HG03354 (cell line): ENCODE results near the gene ADSS1.

ENCODE experiments used
- ATAC-seq: cut with Tn5 transposase; IDR thresholded peaks from one replicate; pipeline ENCODE4 v1.9.1; 2021; ENCODE audit warnings: mild to moderate bottlenecking; ENCODE audit not compliant: unreplicated experiment, poor library complexity, severe bottlenecking

Gene ADSS1

DNA sequence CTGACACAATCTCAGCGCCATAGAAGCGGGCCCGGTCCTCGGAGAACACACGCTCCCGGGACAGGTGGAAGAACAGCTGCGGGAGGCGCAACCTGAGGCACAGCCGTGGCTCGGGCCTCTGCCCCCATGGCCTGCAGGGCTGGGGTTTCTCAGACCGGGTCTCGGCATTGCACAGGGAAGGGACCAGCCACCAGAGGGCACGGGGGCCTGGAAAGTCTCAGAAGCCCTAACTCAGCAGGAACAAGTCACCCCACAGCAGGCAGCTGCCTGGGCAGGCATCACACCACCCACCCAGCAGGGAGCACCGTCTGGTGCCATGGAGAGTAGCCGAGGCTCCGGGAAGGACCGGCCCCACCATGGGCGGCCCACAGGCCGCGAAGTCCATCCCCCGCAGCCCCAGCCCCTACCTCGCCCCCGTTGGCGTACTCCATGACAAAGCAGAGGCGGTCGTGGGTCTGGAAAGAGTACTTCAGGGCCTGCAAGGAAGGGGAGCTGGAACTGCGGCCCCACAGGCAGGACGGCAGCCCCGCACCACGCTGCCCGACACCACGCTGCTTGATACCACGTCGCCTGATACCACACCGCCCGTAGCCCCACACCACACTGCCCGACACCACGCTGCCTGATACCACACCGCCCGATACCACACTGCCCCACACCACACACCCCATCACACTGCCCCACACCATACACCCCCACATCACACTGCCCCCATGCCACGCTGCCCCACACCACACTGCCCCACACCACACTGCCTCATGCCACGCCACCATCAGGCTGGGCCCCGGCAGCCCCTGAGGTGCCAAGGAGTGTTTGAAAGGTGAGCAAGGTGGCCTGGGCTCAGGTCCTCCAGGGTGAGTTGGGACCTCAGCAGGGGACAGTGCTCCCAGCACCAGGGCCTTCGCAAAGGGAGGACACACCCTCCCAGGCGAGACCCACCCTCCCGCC is 49.8 kb downstream of the ADSS1 start:
- no peak for ATAC-seq

DNA sequence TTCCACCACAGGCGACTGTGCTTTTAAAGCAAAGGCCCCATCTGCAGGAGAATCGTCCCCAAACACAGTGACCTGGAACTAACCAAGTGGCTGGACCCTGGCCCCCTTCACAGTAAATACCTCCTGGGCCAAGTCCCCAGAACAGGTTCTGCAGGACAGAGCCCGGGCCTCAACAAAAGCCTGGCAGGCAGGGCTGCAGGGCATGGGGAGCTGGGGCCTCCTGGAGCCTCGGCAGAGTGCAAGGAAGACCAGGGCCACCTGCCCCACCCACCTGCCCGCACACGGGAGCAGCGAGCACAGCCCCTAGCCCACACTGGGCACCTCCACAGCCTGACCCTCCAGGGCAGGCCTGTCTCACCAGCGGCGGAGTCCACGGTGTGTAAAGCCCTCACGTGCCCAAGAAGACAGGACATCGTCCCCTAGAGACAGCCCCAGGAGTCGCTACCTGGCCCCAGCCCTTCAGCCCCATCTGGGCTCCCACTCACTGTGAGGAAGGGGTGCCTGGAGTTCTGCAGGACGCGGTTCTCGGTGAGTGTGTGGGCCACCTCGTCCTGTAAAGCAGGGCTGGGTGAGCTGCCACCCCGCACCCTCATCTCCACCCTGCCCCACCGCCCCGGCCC is 50.5 kb downstream of the ADSS1 start:
- ATAC-seq = no peak

DNA sequence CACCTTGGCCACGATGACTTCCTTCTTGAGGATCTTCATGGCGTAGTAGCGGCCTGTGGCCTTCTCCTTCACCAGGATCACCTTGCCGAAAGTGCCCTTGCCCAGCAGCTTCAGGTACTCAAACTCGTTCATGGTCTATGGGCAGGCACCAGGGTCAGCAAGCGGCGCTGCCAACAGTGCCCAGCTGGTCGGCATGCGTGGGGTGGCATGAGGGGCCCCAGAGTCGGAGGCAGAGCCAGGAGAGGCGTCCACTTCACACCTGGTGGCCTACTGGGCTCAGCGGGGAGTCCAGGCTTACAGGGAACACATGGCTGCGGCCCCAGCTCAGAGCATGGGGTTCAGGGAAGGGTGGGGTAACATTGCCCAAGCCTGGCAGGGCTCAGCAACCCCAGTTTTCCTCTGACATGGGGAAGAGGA is 51.1 kb downstream of the ADSS1 start:
- no peak for ATAC-seq

DNA sequence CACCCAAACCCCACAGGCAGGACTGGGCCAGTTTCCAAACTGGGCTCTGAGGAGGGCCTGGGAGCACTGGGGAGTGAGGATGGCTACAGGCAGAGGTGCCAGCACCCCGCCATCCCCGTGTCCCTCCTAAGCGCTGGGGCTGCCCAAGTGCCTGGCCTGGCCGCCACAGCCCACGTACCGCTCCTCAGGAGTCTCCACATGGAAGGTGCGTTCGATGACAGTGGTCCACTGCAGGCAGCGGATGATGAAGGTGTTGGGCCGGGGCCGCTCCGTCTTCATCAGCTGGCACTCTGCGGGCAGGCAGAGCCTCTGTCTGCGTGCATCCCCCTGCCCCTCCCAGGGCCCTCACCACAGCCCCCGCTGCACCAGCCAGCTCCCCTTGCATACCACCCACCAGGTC is 52.5 kb downstream of the ADSS1 start:
- ATAC-seq = no peak

DNA sequence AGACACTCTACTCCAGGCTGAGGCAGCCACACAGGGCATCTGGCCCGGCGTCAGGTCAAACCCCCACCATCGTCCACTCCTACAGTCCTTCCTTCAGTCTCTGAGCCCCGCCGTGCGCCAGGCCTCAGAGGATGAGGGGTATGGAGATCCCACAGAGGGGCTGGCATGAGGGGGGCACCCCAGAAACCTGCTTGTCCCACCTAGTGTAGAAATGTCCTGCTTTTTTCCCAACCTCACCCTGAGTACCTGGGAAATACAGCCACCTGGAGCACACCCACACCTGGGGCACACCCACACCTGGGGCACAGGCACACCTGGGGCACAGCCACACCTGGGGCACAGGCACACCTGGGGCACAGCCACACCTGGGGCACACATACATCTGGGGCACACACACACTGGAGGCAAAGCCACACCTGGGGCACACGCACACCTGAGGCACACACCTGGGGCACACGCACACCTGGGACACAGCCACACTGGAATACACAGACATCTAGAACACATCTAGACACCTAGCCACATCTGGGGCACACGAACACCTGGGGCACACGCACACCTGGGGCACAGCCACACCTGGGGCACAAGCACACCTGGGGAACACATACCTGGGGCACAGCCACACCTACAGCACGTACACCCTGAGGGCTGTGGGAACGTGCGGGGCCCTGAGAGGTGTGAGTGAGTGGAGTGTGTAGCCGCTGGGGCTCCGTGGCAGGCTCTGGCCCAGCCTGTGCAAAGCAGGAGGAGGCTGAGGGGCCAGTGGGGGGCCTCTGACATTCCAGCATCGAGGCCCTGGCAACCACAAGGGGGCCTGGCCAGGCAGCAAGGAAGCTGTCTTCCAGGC is 53.2 kb downstream of the ADSS1 start:
- no peak for ATAC-seq

DNA sequence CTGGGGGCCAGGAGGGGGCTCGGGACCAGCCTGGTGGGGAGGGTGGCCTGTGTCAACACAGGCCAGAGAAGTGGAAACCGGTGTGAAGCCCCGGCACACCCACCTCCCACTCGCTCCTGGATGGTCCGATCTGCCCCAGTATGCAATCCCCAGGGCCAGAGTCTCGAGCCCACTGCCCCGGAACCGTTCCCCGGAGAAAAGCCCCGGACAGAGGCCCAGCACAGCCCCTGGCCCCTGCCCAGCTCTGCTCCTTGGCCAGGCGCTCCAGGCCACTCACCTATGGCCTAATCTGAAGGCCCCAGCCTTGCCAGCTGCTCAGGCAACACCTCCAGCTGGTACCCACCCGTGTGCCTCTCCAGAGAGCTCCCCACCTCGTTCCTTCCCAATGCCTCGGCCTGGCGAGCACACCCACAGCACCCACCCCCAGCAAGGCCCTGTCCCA is 53.8 kb downstream of the ADSS1 start:
- no peak for ATAC-seq

DNA sequence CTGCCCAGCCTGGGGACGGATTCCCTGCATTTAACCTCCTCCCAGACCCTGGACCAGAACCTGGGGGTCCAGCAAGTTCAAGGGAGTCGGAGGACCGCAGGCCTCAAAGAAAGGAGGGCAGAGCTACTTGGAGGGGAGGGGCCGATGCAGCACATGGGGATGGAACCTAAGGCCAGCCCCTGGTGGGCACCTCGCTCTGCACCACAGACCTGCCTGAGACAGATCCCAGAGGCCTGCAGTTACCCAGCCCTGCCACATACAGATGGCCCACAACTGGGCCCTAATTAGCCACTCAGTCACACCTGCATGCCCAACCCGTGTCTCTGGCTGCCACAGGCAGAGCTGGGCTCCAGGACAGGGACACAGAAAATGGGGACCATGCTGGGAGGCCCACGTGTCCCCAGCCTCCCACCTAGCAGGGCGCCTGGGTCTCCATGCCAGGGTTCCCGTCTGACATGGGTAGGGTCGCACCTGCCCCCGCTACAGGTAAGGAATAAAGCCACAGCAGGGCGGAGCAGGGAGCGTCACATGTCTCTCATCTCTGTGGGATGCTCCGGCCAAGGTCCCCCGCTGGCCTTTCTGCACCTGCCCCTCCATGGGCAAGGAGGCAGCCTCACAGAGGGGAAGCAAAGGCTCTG is 54.8 kb downstream of the ADSS1 start:
- ATAC-seq = no peak

DNA sequence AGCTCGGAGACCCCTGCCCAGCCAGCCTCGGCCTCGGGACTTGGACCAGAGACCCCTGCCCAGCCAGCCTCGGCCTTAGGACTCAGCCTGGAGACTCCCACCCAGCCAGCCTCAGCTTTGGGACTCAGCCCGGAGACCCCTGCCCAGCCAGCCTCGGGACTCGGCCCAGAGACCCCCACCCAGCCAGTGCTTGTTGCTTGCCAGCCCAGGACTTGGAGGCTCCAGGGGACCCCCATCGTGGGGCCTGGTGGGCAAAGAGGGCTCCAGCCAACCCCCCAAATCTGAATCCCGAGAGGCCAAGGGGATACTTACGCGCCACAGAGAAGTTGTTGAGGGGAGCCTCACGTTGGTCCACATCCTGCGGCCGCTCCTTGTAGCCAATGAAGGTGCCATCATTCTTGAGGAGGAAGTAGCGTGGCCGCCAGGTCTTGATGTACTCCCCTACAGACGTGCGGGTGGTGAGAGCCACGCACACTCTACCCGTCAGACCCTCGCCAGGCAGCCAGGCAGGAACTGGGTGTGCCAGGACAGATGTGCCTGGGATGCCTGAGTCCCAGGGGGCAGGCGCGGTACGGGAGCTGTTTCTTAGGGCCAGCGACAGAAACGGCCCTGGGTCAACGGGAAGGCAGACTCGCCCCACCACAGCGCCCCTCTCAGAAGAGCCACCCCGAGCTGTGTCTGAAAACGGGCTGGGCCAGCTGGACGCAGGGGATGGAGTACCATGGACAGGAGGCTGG is 55.9 kb downstream of the ADSS1 start:
- ATAC-seq = no peak

DNA sequence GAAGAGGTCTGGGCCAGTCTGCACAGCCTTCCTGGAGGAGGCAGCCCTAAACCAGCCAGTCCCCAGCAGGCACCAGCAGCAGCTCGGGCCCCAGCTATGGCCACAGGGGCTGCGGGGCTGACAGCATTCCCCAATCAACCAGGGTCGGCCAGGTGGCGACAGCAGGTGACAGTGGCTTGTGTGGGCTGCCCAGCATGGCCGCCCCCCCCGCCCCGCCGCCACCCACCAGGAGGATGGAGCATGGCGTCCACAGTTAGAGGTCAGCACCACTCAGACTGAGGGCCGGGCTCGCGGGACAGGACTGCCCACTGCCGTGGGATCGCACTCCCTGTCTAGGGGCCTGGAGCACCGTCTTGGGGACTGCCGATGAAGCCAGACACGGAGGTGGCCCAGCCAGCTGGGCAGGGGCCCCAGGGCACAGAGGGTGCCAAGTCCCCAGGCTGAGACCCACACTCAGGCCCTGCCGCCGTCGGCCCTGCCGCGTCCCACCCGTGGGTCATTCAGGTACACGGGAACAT is 56.5 kb downstream of the ADSS1 start:
- ATAC-seq = no peak

DNA sequence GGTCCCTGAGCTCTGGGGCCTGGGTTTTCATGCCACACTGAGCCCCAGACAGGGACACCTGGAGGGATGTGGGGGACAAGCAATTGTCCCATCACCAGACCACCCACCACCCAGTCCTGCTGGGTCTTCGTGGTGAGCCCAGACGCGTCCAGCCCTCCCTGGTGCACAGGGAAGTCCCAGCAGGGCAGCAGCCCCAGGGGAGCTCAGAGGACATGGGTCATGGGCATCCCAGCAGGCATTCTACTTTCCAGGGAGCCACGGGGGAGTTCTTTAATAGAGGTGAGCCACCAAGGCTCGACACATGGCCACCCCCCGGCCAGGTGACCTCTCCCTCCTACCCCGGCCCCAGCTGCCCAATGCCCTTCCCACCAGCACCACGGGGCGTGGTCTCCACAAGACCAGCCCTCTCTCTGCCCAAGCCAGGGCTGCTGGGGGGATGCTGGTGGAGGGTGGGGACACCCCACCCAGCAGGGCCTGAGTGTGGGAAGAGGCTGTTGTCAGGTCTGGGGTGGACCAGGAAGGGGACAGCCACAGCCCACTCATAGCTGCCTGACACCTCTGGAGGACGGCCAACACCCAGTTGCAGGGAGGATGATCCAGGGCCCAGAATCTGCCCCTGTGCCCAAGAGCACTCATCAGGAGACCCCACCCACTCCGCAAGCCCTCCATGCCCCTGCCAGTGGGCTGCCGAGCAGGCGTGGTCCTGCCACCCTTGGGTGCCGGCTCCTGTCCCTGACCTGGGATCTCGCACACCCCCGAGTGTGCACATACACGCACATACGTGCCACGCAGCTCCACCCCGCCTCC is 57.4 kb downstream of the ADSS1 start:
- ATAC-seq = no peak

DNA sequence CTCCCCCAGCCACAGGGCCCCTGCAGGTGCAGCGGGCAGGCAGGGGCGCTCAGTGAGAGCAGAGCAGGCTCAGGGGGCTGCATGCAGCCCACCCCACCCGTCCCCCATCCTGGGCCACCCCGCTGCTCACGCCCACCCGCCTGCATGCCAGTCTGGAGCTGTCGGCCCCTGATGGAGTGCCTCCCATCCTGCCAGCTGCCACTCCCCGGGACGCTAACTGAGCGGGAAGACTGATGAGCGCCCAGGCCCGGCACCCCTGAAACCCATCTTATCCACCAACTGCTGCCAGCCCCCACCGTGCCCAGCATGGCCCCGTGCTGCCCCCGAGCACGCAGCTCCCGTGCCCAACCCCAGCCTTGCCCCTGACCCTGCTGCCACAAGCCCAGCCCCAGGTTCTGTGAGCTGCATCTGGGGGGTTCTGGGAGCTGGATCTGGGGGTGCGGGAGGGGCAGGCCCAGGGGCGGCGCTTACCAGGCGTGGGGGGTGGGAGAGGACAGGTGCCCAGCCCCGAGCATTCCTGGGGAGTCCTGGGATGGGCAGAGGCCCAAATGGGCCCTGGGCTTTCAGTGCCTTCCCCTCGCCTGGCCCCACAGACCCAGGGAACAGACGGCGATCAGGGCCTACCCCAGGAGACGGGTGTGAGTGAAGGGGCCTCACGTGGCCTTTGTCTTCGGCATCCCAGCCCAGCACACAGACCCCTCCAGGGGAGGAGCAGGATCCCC is 58.2 kb downstream of the ADSS1 start:
- ATAC-seq = no peak

DNA sequence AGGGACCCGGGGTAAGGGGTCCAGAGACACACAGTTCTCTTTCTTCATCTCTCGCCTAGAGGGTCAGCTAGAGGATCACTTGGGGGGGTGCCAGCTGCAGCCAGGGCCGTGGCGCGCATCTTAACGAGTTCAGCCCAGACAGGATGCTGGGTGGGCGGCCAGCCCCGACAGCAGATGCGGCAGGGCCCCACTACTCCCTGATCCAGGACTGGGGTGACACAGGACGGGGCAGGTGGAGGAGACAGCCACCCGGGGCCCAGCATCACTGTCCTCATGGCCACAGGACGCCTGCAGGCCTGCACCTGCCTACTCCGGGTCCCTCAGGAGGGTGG is 58.7 kb downstream of the ADSS1 start:
- no peak for ATAC-seq

DNA sequence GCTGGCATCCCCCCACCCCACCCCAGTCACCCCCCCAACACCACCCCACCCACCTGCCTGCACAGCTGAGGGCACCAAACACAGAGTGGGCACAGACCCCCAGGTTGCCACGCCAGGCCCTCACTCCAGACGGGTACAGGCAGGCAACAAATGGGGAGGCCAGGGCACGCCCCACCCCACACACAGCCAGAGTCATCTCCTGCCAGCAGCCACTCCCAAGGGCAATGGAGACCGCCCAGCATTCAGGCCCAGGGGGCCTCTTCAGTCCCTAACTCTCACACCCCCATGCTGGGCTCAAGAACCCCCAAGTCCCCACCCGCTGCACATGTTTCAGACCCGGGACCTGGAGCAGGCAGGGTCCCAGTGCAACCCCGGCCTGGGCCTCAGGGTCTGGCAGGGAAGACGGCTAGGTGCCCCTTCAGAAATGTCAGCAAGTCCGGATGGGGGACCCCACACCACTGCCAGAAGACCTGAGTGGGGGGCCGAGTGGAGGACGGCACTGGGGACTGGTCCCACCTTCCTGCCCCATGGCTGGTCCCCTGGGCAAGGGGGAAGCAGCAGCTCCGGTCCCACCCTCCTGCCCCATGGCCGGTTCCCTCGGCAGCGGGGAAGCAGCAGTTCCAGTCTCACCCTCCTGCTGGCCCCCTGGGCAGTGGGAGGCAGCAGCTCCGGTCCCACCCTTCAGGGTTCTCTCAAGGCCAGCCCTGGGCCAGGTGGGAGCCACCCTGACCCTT is 59.6 kb downstream of the ADSS1 start:
- ATAC-seq = no peak

DNA sequence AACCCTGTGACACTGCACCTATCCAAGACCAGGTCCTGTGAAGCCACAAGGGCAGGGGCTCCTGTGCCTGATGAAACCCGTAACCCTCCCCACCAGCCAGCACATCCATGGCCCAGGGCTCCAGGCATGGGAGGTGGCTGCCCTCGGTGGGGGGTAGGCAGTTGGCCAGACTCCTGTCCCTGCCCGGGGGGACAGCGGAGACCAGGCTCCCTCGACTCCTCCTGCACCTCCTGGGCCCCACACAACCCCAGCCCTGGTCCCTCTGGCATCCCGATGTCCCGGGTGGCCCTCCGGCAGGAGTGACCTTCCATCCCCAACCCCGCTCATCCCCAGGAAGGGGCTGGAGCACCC is 60.2 kb downstream of the ADSS1 start:
- no peak for ATAC-seq

DNA sequence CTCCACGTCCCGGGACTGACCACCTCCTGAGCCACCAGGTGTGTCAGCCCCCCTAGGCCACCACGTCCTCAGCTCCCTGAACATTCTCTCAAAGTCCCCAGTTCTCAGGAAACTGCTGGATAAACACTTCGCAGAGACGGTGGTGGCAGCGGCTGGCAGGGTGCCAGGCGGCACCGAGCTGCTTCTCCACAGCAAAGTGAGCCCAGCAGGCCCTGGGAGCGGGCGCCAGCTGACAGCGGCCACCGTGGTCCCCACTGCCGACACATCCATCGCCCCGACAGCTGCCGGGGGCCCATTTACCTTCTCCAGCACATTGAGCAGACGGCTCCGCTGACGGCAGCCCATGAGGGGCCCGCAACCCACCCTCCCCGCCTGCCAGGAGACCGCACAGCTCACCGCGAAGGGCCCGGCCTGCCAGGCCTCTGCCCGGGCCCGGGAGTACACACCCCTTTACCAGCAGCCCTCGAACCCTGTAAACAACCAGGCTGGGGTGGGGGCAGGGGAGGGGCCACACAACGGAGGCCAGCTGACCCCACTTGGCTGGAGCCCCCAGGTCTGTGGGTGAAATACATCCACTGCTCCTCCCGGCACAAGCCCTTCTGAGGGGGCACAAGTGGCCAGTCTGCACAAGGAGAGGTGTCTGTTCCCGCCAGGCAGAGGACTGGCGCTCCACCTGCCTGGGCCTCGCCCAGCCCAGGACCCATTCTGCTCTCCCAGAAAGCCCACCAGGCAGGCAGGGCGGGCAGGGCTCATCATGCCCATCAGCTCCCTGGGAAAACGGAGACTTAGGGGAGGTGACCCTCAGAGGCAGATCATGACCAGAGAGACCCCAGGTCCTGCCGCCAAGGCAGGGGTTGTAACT is 61.0 kb downstream of the ADSS1 start:
- ATAC-seq = no peak

DNA sequence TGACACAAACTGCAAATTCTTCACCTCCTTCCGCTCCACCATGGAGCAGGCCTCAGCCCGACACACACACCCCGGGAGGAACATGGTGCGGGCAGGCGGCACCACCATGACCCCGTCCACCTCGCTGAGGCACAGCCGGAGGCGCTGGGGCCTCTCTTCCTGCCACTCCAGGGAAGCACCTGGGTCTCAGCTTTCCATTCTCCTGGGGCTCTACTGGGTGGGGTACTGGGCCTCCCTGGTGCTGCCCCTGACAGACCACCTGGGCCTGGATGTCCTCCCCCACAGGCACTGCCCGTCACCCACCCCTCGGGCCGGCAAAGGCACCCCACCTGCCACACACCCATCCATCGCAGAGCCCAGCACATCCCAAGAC is 61.7 kb downstream of the ADSS1 start:
- ATAC-seq = no peak
